GM11168 (cell line): ENCODE results near the gene C20orf202.

ENCODE experiments used
- in situ Hi-C: fragments of 300-500 bp; cut with MboI; formaldehyde crosslinking; loops from one replicate; pipeline ENCODE4 v1.12.0; 2022; ENCODE audit warnings: low sequenced_read_pairs; ENCODE audit not compliant: unreplicated experiment

Gene C20orf202

GRCh38 chr20:1183153-1183552 is 20.1 kb upstream of the C20orf202 start:
- in situ Hi-C loops: no loop called here

DNA sequence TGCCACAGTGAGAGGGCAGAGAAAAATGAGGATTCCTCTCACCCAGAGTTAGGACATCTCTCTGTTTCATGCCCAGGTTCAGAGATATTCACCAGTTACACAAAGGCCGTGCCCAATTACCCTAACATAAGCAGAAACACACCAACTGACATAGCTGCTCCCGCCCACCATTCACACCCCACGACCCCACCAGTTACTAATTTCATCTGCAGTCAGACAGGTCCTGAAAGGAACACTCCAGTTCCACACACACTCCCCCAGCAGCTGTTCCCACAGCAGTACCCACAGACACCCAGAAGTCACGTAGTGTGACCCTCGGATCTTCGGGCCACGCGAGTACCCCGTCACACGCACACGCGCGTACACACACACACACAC is 19.0 kb upstream of the C20orf202 start:
- in situ Hi-C loops: no loop called here

DNA sequence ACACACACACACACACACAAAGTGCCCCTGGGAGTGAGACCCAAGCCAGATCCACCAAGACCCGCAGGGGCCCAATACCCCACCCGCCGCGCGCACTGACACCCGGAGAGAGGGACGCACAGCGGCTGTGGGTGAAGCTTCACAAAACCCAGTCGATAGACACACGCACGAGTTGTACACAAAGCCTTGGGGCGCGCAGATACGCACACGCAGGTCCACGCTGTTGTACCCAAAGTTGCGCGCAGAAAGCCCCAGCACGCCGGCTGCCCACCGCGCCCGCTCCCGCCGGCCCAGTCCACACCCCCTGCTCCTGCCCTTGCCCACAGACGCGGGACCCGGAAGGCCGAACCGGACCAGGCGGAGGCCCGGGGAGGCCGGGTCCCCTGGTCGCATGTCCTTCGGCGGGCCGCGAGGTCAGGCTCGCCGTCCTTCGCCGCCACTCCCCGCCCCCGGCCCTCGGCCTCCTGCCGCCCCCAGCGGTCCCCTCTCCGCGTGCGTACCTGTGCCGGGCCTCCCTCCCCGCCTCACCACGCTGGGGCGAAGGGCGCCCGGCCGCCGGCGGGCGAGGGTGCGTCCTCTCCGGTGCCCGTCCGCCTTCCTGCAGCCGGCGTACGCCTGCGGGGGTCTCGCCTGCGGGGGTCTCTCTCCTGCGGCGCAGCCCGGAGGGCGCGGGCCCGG is 18.5 kb upstream of the C20orf202 start, which contains the start of gene TMEM74B:
TMEM74B (minus strand) TSS at position 344 of the 678 bp plus-strand sequence. CDS start 1,180 bp downstream, outside the sequence.
- in situ Hi-C loops: no loop called here

GRCh38 chr20:1185316-1185741 is 17.9 kb upstream of the C20orf202 start:
- in situ Hi-C loops: no loop called here

DNA sequence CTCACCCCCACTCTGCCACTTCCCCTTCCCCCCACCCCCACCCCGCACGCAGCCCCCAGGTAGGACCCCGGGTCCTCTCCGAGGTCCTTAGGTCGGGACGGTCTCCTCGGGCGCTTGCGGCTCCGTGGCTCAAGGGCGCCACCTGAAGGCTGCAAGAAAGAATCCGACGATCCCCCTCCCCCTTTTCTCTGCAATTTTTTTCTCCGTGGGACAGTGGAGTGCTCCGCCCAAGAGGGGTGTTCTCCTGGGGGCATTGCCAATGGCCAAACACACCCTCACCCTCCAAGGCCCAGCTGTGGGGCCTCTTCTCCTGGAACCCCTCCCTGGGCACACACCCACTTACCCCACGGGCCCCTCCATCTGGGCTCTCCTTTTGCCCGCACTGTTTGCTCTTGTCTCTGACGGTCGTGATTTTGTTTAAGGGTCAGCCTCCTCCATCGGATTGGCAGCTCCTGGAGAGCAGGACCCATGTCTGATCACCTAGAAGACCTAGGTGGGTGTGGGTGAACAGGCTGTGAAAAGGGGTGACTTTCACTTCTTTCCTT is 17.4 kb upstream of the C20orf202 start:
- in situ Hi-C loops: no loop called here

- in situ Hi-C loops: no loop called here
Measured at GRCh38 chr20:1186367-1186991, 16.8 kb upstream of the C20orf202 start.

- in situ Hi-C loops: no loop called here
Measured at GRCh38 chr20:1187605-1188171, 15.6 kb upstream of the C20orf202 start.

GRCh38 chr20:1188347-1188746 is 14.9 kb upstream of the C20orf202 start:
- in situ Hi-C loops: no loop called here

DNA sequence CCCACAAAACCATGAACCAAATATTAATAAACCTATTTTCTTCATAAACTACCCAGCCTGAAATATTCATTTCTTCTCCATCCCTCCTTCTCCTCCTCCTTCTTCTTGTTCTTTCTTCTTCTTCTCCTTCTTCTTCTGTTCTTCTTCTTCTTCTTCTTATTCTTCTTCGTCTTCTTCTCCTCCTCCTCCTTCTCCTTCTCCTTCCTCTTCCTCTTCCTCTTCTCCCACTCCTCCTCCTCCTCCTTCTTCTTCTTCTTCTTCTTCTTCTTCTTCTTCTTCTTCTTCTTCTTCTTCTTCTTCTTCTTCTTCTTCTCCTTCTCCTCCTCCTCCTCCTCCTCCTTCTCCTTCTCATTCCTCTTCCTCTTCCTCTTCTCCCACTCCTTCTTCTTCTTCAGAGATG is 13.4 kb upstream of the C20orf202 start:
- in situ Hi-C loops: no loop called here

DNA sequence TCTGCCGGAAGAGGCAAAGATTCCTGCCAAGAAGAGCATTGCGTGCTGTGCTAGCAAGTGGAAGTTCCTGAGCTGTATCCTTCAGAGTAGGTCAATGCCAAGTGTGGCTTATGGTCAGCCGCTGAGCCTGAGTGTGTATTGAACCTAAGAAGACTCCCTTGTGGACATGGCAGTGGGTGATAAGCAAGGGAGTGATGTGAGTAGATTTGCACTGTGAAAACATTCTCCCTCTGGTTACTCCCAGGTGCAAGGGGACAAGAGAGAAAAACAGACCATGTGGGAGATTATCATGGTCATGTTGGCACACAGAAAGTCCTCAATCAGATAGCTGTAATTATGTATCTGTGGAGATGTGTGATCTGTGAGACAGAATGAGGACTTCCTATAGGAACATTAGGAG is 12.4 kb upstream of the C20orf202 start:
- in situ Hi-C loops: no loop called here

DNA sequence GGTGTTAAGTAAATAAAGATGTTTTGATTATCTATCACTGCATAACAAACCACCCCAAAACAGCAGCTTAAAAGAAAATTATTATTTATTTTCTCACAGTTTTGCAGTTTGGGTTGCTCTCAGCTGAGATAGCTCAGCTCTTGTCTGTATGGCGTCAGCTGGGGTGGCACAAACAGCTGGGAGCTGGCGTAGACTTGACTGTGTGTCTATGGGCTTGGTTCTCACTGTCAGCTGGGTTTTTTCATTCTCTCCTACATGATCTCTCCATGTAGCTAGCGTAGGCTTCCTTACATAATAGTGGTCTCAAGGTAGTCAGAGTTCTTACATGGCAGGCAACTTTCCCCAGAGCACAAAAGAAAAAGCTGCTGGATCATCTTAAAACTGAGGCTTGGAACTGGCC is 12.0 kb upstream of the C20orf202 start:
- in situ Hi-C loops: no loop called here

- in situ Hi-C loops: no loop called here
Measured at GRCh38 chr20:1195226-1195625, 8.0 kb upstream of the C20orf202 start.

DNA sequence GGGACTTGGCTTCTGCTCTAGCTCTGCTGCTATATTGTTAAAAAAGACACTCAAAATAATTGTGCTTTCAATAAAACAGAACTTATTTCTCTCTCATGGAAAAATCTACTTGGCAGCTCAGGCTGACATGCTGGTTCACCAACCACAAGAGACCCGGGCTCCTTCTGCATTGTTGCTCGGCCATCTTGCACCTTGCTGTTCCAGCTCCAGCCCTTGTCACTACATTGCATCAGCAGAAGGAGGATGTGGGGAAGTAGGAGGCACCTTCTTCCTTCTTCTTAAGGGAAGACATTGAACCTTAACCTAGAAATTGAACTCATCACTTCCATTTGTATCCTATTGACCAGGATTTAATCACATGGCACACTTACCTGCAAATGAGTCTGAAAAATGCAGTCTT is 6.6 kb upstream of the C20orf202 start:
- in situ Hi-C loops: no loop called here

DNA sequence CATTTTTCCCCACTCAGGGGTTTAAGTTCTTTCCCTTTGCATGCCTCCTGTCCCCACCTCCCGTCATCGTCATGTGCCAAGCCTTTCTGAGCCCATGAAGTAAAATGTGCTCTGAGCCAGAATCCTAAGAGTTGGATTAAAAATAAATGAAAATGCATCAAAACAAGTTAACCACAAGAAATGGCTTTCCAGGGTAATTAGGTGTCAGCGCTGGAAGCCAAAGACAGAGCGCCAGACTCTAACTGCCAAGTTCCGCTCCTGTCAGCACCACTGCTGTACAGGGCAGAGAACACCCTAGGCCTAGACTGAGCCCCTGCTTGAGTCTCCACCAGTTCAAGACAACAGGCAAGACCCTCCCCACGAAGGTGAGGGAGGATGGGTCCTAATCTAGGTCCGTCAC is 5.5 kb upstream of the C20orf202 start:
- in situ Hi-C loops: no loop called here

DNA sequence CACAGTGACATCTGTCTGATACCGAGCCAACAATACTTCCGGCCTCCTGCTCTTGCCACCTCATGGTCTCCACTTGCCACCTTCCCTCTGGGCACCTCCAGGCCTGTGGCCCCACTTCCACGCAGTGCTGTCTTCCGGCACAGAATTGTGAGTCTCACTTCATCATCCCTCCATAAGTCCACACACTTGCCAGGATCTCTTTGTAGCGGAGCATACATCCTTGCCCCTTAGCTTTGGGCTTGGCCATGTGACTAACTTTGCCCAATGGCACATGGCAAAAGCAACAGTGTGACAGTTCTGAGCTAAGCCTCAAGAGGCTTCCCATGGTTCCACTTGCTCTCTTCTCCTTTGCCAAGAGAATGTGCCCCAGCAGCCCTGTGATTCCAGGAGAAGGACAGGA is 4.5 kb upstream of the C20orf202 start:
- in situ Hi-C loops: no loop called here

GRCh38 chr20:1199212-1199873 is 3.9 kb upstream of the C20orf202 start:
- in situ Hi-C loops: no loop called here

- in situ Hi-C loops: no loop called here
Measured at GRCh38 chr20:1199964-1200363, 3.3 kb upstream of the C20orf202 start.

- in situ Hi-C loops: no loop called here
Measured at GRCh38 chr20:1203630-1204029, 376 bp downstream of the C20orf202 start.

DNA sequence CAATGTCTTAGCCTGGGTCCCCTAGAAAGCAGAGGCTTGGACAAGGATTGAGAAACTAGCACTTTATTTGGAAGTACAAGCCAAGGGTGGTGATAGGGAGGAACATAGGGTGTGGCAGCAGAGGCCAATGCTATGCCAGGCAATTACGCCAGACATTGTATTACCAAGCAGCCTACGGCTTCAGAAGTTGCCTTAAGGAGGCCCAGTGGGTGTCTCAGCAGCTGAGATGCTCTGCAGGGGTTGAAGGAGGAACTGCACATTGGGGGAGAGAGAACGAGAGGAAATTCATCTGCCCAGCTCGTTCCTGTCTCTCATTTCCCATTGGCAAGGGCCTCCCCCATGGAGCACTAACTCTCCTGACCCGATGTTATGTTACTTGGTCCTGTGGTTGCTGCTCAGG is 859 bp downstream of the C20orf202 start:
- in situ Hi-C loops: no loop called here

DNA sequence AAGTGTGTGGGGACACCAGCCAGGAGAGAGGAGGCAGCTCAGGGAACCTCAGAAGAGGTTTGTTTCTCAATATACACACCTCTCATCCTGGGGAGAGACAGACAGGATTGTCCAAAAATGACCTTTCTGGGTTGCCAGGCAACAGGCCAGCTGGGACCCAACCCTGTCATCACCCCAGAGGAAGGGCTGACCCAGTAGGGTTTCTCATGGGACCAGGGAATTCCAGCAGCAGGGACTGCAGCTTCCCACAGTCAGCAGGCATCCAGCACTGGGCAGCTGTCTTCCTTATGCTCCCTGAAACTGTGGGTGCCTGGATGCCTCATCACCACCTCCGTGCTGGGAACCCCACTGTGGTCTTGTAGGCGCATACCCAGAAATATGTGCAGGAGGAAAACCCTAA is 1.3 kb downstream of the C20orf202 start:
- in situ Hi-C loops: no loop called here

DNA sequence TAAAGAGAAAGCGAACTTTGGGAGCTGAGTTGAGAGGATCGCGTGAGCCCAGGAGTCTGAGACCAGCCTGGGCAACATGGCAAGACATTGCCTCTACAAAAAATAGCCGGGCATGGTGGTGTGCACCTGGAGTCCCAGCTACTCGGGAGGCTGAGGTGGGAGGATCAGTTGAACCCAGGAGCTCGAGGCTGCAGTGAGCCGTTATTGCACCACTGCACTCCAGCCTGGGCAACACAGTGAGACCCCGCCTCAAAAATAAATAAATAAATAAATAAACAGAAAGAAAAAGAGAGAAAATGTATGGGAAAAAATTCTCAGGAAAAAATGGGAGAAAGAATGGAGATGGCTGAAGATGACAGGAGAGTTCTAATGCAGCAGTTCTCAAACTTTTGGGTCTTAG is 2.5 kb downstream of the C20orf202 start:
- in situ Hi-C loops: no loop called here
